ENCODE data around the gene LXN. TPM values are rescaled to one million over a fixed set of nuclear protein-coding genes. Genes with fewer than 3 reads are reported as not detected.

Gene LXN
- total RNA-seq, 2 donors from 2014 or later = 3.3 to 14.0 TPM

- Histone ChIP-seq H3K4me1 (no peaks in the 10 kb centered on the region), H3K27me3 (no peaks in the 10 kb centered on the region), H3K27ac (no peak overlapping the region), H3K9me3 (no peaks in the 10 kb centered on the region), H3K4me3 (no peak overlapping the region), H3K36me3 (replicated peaks in 1 of 2; ENCODE audit: insufficient read depth in 1 of 2, low read depth in 2 of 2) (peaks cover 0 to 31% of the 10 kb centered on the region in 2 donors)
- TF ChIP-seq CTCF (IDR thresholded peaks at IDR 0.05) = no peak
- no peak for TF ChIP-seq POLR2A (IDR thresholded peaks at IDR 0.05)
- no peak for DNase-seq
- WGBS, 2 donors = 88 to 90% methylated on average over 4 of the region's 4 CpGs
- ATAC-seq = no peak
- intact Hi-C loops (cut with DNase I) = no loop called here
Observed at GRCh38 chr3:158660711-158661110, 11.7 kb downstream of the LXN start.

- Histone ChIP-seq H3K4me3 (no peak overlapping the region), H3K9me3 (no peaks in the 10 kb centered on the region), H3K4me1 (no peaks in the 10 kb centered on the region), H3K27me3 (no peaks in the 10 kb centered on the region), H3K27ac (no peak overlapping the region), H3K36me3 (replicated peaks in 1 of 2; ENCODE audit: insufficient read depth in 1 of 2, low read depth in 2 of 2) (peaks cover 0 to 31% of the 10 kb centered on the region in 2 donors)
- 39 to 42% methylated on average over 7 of the region's 7 CpGs for WGBS, 2 donors
- ATAC-seq = peak; percentile 71
- intact Hi-C loops (cut with DNase I) = no loop called here
- peak; percentile 19 to 60 (median 54) for TF ChIP-seq CTCF (IDR thresholded peaks at IDR 0.05)
- TF ChIP-seq POLR2A (IDR thresholded peaks at IDR 0.05) = no peak
- peak; percentile 51 to 65 (median 54) for DNase-seq
Observed at GRCh38 chr3:158659454-158660237, 12.8 kb downstream of the LXN start.

- Histone ChIP-seq H3K27me3 (no peaks in the 10 kb centered on the region), H3K4me3 (no peak overlapping the region), H3K27ac (no peak overlapping the region), H3K9me3 (no peaks in the 10 kb centered on the region), H3K4me1 (no peaks in the 10 kb centered on the region), H3K36me3 (replicated peaks in 1 of 2; ENCODE audit: insufficient read depth in 1 of 2, low read depth in 2 of 2) (peaks cover 0 to 28% of the 10 kb centered on the region in 2 donors)
- no peak for TF ChIP-seq CTCF (IDR thresholded peaks at IDR 0.05)
- ATAC-seq (no peak), DNase-seq (no peak)
- WGBS, 2 donors = 91 to 92% methylated on average over 7 of the region's 7 CpGs
- intact Hi-C loops (cut with DNase I) = no loop called here
Observed at GRCh38 chr3:158658889-158659288, 13.6 kb downstream of the LXN start.

- Histone ChIP-seq H3K36me3 (replicated peaks in 1 of 2; ENCODE audit: insufficient read depth in 1 of 2, low read depth in 2 of 2) (peaks cover 6 to 20% of the 10 kb centered on the region in 2 donors), H3K9me3 (no peaks in the 10 kb centered on the region), H3K4me1 (no peaks in the 10 kb centered on the region), H3K27ac (no peak overlapping the region), H3K4me3 (no peak overlapping the region), H3K27me3 (no peaks in the 10 kb centered on the region)
- 80 to 88% methylated on average over 3 of the region's 3 CpGs for WGBS, 2 donors
- no peak for ATAC-seq
- intact Hi-C loops (cut with DNase I) = no loop called here
- TF ChIP-seq CTCF (IDR thresholded peaks at IDR 0.05) = no peak
- no peak for TF ChIP-seq POLR2A (IDR thresholded peaks at IDR 0.05)
- no peak for DNase-seq
Observed at GRCh38 chr3:158652463-158652862, 20.0 kb downstream of the LXN start.

GRCh38 chr3:158651192-158651591 lies 21.3 kb downstream of the LXN start:
- Histone ChIP-seq H3K4me1 (peaks cover 5% of the 10 kb centered on the region), H3K27me3 (no peaks in the 10 kb centered on the region), H3K4me3 (no peak overlapping the region), H3K9me3 (no peaks in the 10 kb centered on the region), H3K36me3 (replicated peaks in 1 of 2; ENCODE audit: insufficient read depth in 1 of 2, low read depth in 2 of 2) (peaks cover 6 to 15% of the 10 kb centered on the region in 2 donors), H3K27ac (no peak overlapping the region)
- TF ChIP-seq CTCF (IDR thresholded peaks at IDR 0.05) (no peak), POLR2A (IDR thresholded peaks at IDR 0.05) (no peak)
- WGBS, 2 donors = 93 to 94% methylated on average over 2 of the region's 2 CpGs
- DNase-seq (no peak), ATAC-seq (no peak)
- intact Hi-C loops (cut with DNase I) = no loop called here

Data from body of pancreas (tissue), 4 donors.